ENCODE measurements around the gene PLCB1. TPM values are rescaled to one million over a fixed set of nuclear protein-coding genes. Genes with fewer than 3 reads are reported as not detected.

PLCB1 gene
- total and polyA plus RNA-seq, 2 donors (not counting 1 experiment from before 2014, with no cell fraction given), result 13.4 to 23.3 TPM

DNA sequence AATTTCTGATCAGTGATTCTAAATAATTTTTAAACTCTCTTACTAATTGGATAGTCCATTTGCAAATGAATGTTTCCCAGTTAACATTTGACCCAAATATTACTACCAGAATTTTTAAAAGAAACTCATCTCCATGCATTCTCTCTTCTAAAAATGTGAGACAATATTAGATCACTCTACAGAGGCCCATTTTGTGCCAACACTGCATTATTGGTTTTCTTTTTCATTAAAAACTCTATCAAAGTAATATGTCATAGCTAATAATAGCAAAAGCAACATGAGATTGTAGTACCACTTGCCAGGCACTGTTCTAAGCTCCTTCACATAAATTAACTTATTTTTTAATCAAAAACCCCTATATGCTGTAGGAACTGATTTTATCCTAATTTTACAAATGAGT lies 591.2 kb downstream of the PLCB1 start:
- H3K4me2 ChIP-seq (ENCODE audit: extremely low read depth, insufficient read depth, low read length), result no peak overlapping the region
- TF ChIP-seq, protein P1, sequence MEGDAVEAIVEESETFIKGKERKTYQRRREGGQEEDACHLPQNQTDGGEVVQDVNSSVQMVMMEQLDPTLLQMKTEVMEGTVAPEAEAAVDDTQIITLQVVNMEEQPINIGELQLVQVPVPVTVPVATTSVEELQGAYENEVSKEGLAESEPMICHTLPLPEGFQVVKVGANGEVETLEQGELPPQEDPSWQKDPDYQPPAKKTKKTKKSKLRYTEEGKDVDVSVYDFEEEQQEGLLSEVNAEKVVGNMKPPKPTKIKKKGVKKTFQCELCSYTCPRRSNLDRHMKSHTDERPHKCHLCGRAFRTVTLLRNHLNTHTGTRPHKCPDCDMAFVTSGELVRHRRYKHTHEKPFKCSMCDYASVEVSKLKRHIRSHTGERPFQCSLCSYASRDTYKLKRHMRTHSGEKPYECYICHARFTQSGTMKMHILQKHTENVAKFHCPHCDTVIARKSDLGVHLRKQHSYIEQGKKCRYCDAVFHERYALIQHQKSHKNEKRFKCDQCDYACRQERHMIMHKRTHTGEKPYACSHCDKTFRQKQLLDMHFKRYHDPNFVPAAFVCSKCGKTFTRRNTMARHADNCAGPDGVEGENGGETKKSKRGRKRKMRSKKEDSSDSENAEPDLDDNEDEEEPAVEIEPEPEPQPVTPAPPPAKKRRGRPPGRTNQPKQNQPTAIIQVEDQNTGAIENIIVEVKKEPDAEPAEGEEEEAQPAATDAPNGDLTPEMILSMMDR (conservative IDR thresholded peaks at IDR 0.05 in 1 of 2, IDR thresholded peaks at IDR 0.05 in 1 of 2; ENCODE audit: low read depth in 1 of 2, low read length in 2 of 2), result no peak
- TF ChIP-seq EZH2 (IDR thresholded peaks at IDR 0.05; ENCODE audit: low read length, missing control alignments), result no peak
- no peak overlapping the region for H3K27ac ChIP-seq (ENCODE audit: insufficient read depth, low read length)

DNA sequence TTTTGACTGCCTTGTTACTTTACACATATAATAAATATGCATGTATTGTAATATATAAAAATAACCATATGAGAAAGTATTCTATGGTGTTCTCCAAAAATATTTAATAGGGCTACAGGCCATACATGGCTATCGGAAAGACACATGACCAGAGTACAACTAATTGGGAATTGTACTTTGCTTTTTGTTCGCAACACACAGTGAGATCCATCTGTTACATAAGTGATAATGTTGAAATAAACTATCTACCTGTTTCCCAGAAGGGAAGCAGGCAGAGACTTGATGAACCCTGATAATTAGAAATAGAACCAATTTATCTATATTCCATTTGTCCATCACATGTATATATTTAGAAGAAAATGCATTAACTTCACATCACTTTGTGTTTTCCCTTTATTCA lies 592.8 kb downstream of the PLCB1 start:
- no peaks in the 10 kb centered on the region for H3K36me3 ChIP-seq (ENCODE audit: control insufficient read depth, insufficient read depth, low read length)
- no peaks in the 10 kb centered on the region for H3K9me3 ChIP-seq (ENCODE audit: control insufficient read depth, insufficient read depth, low read depth, low read length)
- H3K9ac ChIP-seq (ENCODE audit: insufficient read depth, low read length), result no peak overlapping the region
- no peak overlapping the region for H3K27ac ChIP-seq (ENCODE audit: insufficient read depth, low read length)
- no peaks in the 10 kb centered on the region for H4K20me1 ChIP-seq (ENCODE audit: control insufficient read depth, extremely low read depth, insufficient read depth, low read length)
- H3K79me2 ChIP-seq (ENCODE audit: control insufficient read depth, insufficient read depth, low read length), result no peaks in the 10 kb centered on the region
- no peaks in the 10 kb centered on the region for H3K4me1 ChIP-seq (ENCODE audit: control insufficient read depth, extremely low read depth, insufficient read depth, low read length)
- TF ChIP-seq EZH2 (IDR thresholded peaks at IDR 0.05; ENCODE audit: low read length, missing control alignments), result no peak
- TF ChIP-seq, protein P1 (conservative IDR thresholded peaks at IDR 0.05 in 1 of 2, IDR thresholded peaks at IDR 0.05 in 1 of 2; ENCODE audit: low read depth in 1 of 2, low read length in 2 of 2), result no peak
- H3K4me3 ChIP-seq (replicated peaks in 1 of 4; ENCODE audit: control extremely low read depth in 1 of 4, insufficient read depth in 1 of 4, low read depth in 3 of 4, low read length in 4 of 4), result no peak overlapping the region
- H3K27me3 ChIP-seq (ENCODE audit: control insufficient read depth, insufficient read depth, low read length), result no peaks in the 10 kb centered on the region
- H3K4me2 ChIP-seq (ENCODE audit: extremely low read depth, insufficient read depth, low read length), result no peak overlapping the region
- no peak overlapping the region for H2AFZ ChIP-seq (ENCODE audit: low read length)
- DNase-seq (ENCODE audit: low read depth in 2 of 2), result no peak

More for the DNA sequence above, 591.2 kb downstream of the PLCB1 start:
- Histone ChIP-seq H2AFZ (ENCODE audit: low read length) (no peak overlapping the region), H3K27me3 (ENCODE audit: control insufficient read depth, insufficient read depth, low read length) (no peaks in the 10 kb centered on the region), H3K9ac (ENCODE audit: insufficient read depth, low read length) (no peak overlapping the region), H3K79me2 (ENCODE audit: control insufficient read depth, insufficient read depth, low read length) (no peaks in the 10 kb centered on the region), H3K36me3 (ENCODE audit: control insufficient read depth, insufficient read depth, low read length) (no peaks in the 10 kb centered on the region), H3K4me3 (replicated peaks in 1 of 4; ENCODE audit: control extremely low read depth in 1 of 4, insufficient read depth in 1 of 4, low read depth in 3 of 4, low read length in 4 of 4) (no peak overlapping the region), H4K20me1 (ENCODE audit: control insufficient read depth, extremely low read depth, insufficient read depth, low read length) (no peaks in the 10 kb centered on the region), H3K9me3 (ENCODE audit: control insufficient read depth, insufficient read depth, low read depth, low read length) (no peaks in the 10 kb centered on the region), H3K4me1 (ENCODE audit: control insufficient read depth, extremely low read depth, insufficient read depth, low read length) (no peaks in the 10 kb centered on the region)
- DNase-seq (ENCODE audit: low read depth in 2 of 2), result no peak

DNA sequence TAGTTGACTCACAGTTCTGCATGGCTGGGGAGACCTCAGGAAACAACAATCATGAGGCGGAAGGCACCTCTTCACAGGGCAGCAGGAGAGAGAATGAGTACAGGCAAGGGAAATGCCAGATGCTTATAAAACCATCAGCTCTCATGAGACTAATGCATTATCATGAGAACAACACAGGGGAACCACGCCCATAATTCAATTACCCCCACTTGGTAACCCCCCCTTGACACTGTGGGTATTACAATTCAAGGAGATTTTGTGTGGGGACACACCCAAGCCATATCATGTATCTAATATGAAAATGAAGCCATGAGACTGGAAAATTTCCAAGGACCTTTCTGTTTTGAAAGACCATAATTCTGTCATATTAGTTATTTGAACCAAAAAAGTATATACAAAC lies 594.4 kb downstream of the PLCB1 start:
- Histone ChIP-seq H3K4me3 (replicated peaks in 1 of 4; ENCODE audit: control extremely low read depth in 1 of 4, insufficient read depth in 1 of 4, low read depth in 3 of 4, low read length in 4 of 4) (no peak overlapping the region), H3K36me3 (ENCODE audit: control insufficient read depth, insufficient read depth, low read length) (no peaks in the 10 kb centered on the region), H3K4me2 (ENCODE audit: extremely low read depth, insufficient read depth, low read length) (no peak overlapping the region), H3K9ac (ENCODE audit: insufficient read depth, low read length) (no peak overlapping the region), H3K9me3 (ENCODE audit: control insufficient read depth, insufficient read depth, low read depth, low read length) (no peaks in the 10 kb centered on the region), H4K20me1 (ENCODE audit: control insufficient read depth, extremely low read depth, insufficient read depth, low read length) (no peaks in the 10 kb centered on the region), H3K79me2 (ENCODE audit: control insufficient read depth, insufficient read depth, low read length) (no peaks in the 10 kb centered on the region), H3K27ac (ENCODE audit: insufficient read depth, low read length) (no peak overlapping the region), H2AFZ (ENCODE audit: low read length) (no peak overlapping the region), H3K4me1 (ENCODE audit: control insufficient read depth, extremely low read depth, insufficient read depth, low read length) (no peaks in the 10 kb centered on the region), H3K27me3 (ENCODE audit: control insufficient read depth, insufficient read depth, low read length) (no peaks in the 10 kb centered on the region)
- no peak for DNase-seq (ENCODE audit: low read depth in 2 of 2)
- TF ChIP-seq, protein P1 (conservative IDR thresholded peaks at IDR 0.05 in 1 of 2, IDR thresholded peaks at IDR 0.05 in 1 of 2; ENCODE audit: low read depth in 1 of 2, low read length in 2 of 2), result no peak
- no peak for TF ChIP-seq EZH2 (IDR thresholded peaks at IDR 0.05; ENCODE audit: low read length, missing control alignments)
